ENCODE data around the gene LRRFIP1. TPM values are rescaled to one million over a fixed set of nuclear protein-coding genes. Genes with fewer than 3 reads are reported as not detected.
A peak's percentile ranks its signal among the peaks of the same experiment; 100 is the strongest.

Gene LRRFIP1
- total and polyA plus RNA-seq, 2 of the 13 experiments (the other 11 are each of a cell fraction or from before 2014, with no cell fraction given) = 15.9 to 40.5 TPM

DNA sequence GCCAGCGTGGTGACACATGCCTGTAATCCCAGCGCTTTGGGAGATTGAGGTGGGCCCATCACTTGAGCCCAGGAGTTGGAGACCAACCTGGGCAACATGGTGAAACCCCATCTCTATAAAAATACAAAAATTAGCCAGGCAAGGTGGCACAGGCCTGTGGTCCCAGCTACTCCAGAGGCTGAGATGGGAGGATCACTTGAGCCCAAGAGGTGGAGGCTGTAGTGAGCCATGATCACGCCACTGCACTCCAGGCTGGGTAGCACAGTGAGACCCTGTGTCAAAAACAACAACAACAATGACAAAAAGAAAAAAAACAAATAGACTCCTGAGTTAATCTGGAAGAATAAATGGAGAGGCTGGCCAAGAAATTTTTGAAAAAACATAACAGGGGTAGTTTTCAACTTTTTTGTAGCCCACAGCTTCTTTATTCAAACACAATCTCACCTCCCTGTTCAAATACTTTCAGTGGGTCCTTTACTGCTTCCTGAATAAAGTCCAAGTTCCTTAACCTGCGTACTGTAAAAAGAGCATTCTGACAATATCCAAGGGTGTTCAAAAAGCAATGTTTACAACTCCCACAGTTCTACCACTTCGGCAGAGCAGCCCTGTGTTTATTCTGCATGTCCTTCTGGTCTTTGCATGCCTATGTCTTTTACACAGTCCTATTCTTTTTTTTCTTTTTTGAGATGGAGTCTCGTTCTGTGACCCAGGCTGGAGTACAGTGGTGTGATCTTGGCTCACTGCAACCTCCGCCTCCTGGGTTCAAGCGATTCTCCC is 53.5 kb downstream of the LRRFIP1 start (continued):
- 0 out of 2 replicates have a peak, but pooled peaks have one; percentile 28 for TF ChIP-seq CCDC6 (CRISPR knock-in tag; IDR thresholded peaks at IDR 0.05)
- TF ChIP-seq, protein P1, sequence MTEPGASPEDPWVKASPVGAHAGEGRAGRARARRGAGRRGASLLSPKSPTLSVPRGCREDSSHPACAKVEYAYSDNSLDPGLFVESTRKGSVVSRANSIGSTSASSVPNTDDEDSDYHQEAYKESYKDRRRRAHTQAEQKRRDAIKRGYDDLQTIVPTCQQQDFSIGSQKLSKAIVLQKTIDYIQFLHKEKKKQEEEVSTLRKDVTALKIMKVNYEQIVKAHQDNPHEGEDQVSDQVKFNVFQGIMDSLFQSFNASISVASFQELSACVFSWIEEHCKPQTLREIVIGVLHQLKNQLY (CRISPR knock-in tag; IDR thresholded peaks at IDR 0.05) = peak; percentile 50; the same call in 1 of the 2 replicates
- TF ChIP-seq ZNF446 (CRISPR knock-in tag; IDR thresholded peaks at IDR 0.05) = no peak
- peak; percentile 34; the same call in 1 of the 2 replicates for TF ChIP-seq REPIN1 (CRISPR knock-in tag; IDR thresholded peaks at IDR 0.05; ENCODE audit: borderline replicate concordance, low read depth)
- TF ChIP-seq, protein P2, sequence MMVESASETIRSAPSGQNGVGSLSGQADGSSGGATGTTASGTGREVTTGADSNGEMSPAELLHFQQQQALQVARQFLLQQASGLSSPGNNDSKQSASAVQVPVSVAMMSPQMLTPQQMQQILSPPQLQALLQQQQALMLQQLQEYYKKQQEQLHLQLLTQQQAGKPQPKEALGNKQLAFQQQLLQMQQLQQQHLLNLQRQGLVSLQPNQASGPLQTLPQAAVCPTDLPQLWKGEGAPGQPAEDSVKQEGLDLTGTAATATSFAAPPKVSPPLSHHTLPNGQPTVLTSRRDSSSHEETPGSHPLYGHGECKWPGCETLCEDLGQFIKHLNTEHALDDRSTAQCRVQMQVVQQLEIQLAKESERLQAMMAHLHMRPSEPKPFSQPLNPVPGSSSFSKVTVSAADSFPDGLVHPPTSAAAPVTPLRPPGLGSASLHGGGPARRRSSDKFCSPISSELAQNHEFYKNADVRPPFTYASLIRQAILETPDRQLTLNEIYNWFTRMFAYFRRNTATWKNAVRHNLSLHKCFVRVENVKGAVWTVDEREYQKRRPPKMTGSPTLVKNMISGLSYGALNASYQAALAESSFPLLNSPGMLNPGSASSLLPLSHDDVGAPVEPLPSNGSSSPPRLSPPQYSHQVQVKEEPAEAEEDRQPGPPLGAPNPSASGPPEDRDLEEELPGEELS (CRISPR knock-in tag; IDR thresholded peaks at IDR 0.05) = peak; percentile 94
- TF ChIP-seq SOX13 (IDR thresholded peaks at IDR 0.05) = no peak
- peak in 1 of 2 experiments; percentile 81; a peak in 2 of 4 replicates for TF ChIP-seq SOX13 (CRISPR knock-in tag; conservative IDR thresholded peaks at IDR 0.05 in 1 of 2, IDR thresholded peaks at IDR 0.05 in 1 of 2)
- TF ChIP-seq, protein P3, sequence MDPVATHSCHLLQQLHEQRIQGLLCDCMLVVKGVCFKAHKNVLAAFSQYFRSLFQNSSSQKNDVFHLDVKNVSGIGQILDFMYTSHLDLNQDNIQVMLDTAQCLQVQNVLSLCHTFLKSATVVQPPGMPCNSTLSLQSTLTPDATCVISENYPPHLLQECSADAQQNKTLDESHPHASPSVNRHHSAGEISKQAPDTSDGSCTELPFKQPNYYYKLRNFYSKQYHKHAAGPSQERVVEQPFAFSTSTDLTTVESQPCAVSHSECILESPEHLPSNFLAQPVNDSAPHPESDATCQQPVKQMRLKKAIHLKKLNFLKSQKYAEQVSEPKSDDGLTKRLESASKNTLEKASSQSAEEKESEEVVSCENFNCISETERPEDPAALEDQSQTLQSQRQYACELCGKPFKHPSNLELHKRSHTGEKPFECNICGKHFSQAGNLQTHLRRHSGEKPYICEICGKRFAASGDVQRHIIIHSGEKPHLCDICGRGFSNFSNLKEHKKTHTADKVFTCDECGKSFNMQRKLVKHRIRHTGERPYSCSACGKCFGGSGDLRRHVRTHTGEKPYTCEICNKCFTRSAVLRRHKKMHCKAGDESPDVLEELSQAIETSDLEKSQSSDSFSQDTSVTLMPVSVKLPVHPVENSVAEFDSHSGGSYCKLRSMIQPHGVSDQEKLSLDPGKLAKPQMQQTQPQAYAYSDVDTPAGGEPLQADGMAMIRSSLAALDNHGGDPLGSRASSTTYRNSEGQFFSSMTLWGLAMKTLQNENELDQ (CRISPR knock-in tag; IDR thresholded peaks at IDR 0.05; ENCODE audit: borderline replicate concordance) = no peak
- TF ChIP-seq SRSF4 (IDR thresholded peaks at IDR 0.05; ENCODE audit: low read depth, low read length, poor library complexity, severe bottlenecking) = no peak
- 0 out of 2 replicates have a peak, but pooled peaks have one; percentile 51 for TF ChIP-seq ZNF557 (CRISPR knock-in tag; IDR thresholded peaks at IDR 0.05)
- no peak for TF ChIP-seq ZNF333 (CRISPR knock-in tag; IDR thresholded peaks at IDR 0.05; ENCODE audit: borderline replicate concordance)
- TF ChIP-seq ZNF841 (CRISPR knock-in tag; IDR thresholded peaks at IDR 0.05; ENCODE audit: borderline replicate concordance) = no peak
- no peak for TF ChIP-seq ZNF614 (CRISPR knock-in tag; IDR thresholded peaks at IDR 0.05; ENCODE audit: borderline replicate concordance)
- peak; percentile 84 for TF ChIP-seq HDAC2 (CRISPR knock-in tag; IDR thresholded peaks at IDR 0.05)
- TF ChIP-seq SSRP1 (CRISPR knock-in tag; IDR thresholded peaks at IDR 0.05) = no peak
- TF ChIP-seq RAD51 (IDR thresholded peaks at IDR 0.05; ENCODE audit: borderline replicate concordance) = no peak
- no peak for TF ChIP-seq KLF6 (CRISPR knock-in tag; IDR thresholded peaks at IDR 0.05)
- peak; percentile 87 for TF ChIP-seq SAP130 (CRISPR knock-in tag; IDR thresholded peaks at IDR 0.05; ENCODE audit: low read depth)
- peak; percentile 53; the same call in 1 of the 2 replicates for TF ChIP-seq NR2F6 (IDR thresholded peaks at IDR 0.05)
- peak; percentile 62; the same call in 1 of the 2 replicates for TF ChIP-seq NR2F6 (CRISPR knock-in tag; IDR thresholded peaks at IDR 0.05)
- TF ChIP-seq, protein P4, sequence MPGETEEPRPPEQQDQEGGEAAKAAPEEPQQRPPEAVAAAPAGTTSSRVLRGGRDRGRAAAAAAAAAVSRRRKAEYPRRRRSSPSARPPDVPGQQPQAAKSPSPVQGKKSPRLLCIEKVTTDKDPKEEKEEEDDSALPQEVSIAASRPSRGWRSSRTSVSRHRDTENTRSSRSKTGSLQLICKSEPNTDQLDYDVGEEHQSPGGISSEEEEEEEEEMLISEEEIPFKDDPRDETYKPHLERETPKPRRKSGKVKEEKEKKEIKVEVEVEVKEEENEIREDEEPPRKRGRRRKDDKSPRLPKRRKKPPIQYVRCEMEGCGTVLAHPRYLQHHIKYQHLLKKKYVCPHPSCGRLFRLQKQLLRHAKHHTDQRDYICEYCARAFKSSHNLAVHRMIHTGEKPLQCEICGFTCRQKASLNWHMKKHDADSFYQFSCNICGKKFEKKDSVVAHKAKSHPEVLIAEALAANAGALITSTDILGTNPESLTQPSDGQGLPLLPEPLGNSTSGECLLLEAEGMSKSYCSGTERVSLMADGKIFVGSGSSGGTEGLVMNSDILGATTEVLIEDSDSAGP (CRISPR knock-in tag; IDR thresholded peaks at IDR 0.05; ENCODE audit: borderline replicate concordance) = no peak
- TF ChIP-seq TCF7L2 (IDR thresholded peaks at IDR 0.05; ENCODE audit: low read depth, low read length) = no peak
- TF ChIP-seq ZNF563 (CRISPR knock-in tag; IDR thresholded peaks at IDR 0.05) = no peak
- peak; percentile 90 for TF ChIP-seq FOXA3 (CRISPR knock-in tag; IDR thresholded peaks at IDR 0.05)
- TF ChIP-seq CCAR2 (optimal IDR thresholded peaks at IDR 0.05; ENCODE audit: low read depth, low read length) = no peak

Data from HepG2 (cell line).